Endothelial cell of umbilical vein (primary cell): Measurements from ENCODE around the gene SPTB. TPM values are rescaled to one million over a fixed set of nuclear protein-coding genes. Genes with fewer than 3 reads are reported as not detected.

Source experiments
- BruUV-seq: library from RNA; stranded (reverse); fragments of 400-500 nt; replicated peaks from 2 replicates; lab custom pipeline; 2021; lab: Mats Ljungman, UMichigan
- CTCF ChIA-PET: fragments of 300-600, 350-600 bp; sonication (Branson Sonifier 250); formaldehyde crosslinking; loops from one replicate; lab custom pipeline; 2021; ENCODE audit warnings: antibody characterized with exemption, inconsistent platforms; lab: Charles Lee
- POLR2A ChIA-PET: fragments of 300-600, 350-600 bp; sonication (Branson Sonifier 250); formaldehyde crosslinking; loops from one replicate; lab custom pipeline; 2021; ENCODE audit warnings: antibody characterized with exemption, inconsistent platforms; lab: Charles Lee
- DNase-seq: peaks from one replicate; pipeline ENCODE4 v3.0.0-alpha.2; 2011; ENCODE audit warnings: low read depth, low spot score
- FAIRE-seq: peaks from 2 replicates; lab custom pipeline; 2011; peaks lifted over from hg19 to GRCh38; lab: Jason Lieb, UNC
- H2AFZ ChIP-seq: 2 replicates; pipeline ENCODE4 v1.6.0; 2012; ENCODE audit warnings: low read depth, low read length, control low read depth, inconsistent platforms
- H3K27ac ChIP-seq: 2 replicates; pipeline ENCODE4 v1.5.1; 2011; ENCODE audit warnings: low read depth, mild to moderate bottlenecking, control low read depth, low read length, moderate library complexity; ENCODE audit not compliant: insufficient read depth
- H3K27me3 ChIP-seq, 2 experiments: 2 replicates each; pipeline versions ENCODE4 v1.6.0 to v1.6.1; 2011; ENCODE audit warnings: low read length in 2 of 2, mixed read lengths in 1 of 2; ENCODE audit not compliant: control insufficient read depth in 2 of 2, insufficient read depth in 2 of 2
- H3K36me3 ChIP-seq, 2 experiments: 2 replicates in 1 of 2; 3 replicates in 1 of 2; pipeline ENCODE4 v1.5.1; 2011; ENCODE audit warnings: low read length in 2 of 2, mild to moderate bottlenecking in 1 of 2, moderate library complexity in 1 of 2; ENCODE audit not compliant: control insufficient read depth in 2 of 2, insufficient read depth in 2 of 2; ENCODE audit errors: extremely low read depth in 1 of 2
- H3K4me1 ChIP-seq: 3 replicates; pipeline ENCODE4 v1.5.1; 2011; ENCODE audit warnings: mild to moderate bottlenecking, low read length; ENCODE audit not compliant: control insufficient read depth, insufficient read depth; ENCODE audit errors: extremely low read depth
- H3K4me2 ChIP-seq: 2 replicates; pipeline ENCODE4 v1.6.1; 2011; ENCODE audit warnings: low read length, control low read depth, mixed read lengths; ENCODE audit not compliant: insufficient read depth
- H3K4me3 ChIP-seq, 3 experiments: fragments of 200-600 bp in 1 of 3; sonication (generic), shearing (Covaris generic) in 1 of 3; replicated peaks in 1 of 3; 2 replicates each; pipeline ENCODE4 v1.5.1; 2011 to 2016; ENCODE audit warnings: control low read depth in 3 of 3, low read length in 3 of 3, mild to moderate bottlenecking in 2 of 3, inconsistent platforms in 1 of 3, low read depth in 1 of 3, moderate library complexity in 1 of 3; ENCODE audit not compliant: insufficient read depth in 1 of 3
- H3K79me2 ChIP-seq: 2 replicates; pipeline ENCODE4 v1.6.0; 2012; ENCODE audit warnings: low read length, inconsistent platforms; ENCODE audit not compliant: control insufficient read depth, insufficient read depth
- H3K9ac ChIP-seq: replicated peaks from 2 replicates; pipeline ENCODE3; 2011; ENCODE audit warnings: low read length, control low read depth; ENCODE audit not compliant: insufficient read depth; ENCODE audit errors: extremely low read depth
- H3K9me1 ChIP-seq: replicated peaks from 3 replicates; pipeline ENCODE4 v1.6.0; 2011; ENCODE audit warnings: mild to moderate bottlenecking, low read length; ENCODE audit not compliant: control insufficient read depth, insufficient read depth; ENCODE audit errors: extremely low read depth
- H3K9me3 ChIP-seq: replicated peaks from 2 replicates; pipeline ENCODE4 v1.5.1; 2012; ENCODE audit warnings: low read length, inconsistent platforms; ENCODE audit not compliant: control insufficient read depth, insufficient read depth
- H4K20me1 ChIP-seq: replicated peaks from 2 replicates; pipeline ENCODE3; 2011; ENCODE audit warnings: mild to moderate bottlenecking, low read length; ENCODE audit not compliant: control insufficient read depth, insufficient read depth; ENCODE audit errors: extremely low read depth
- EZH2 ChIP-seq: IDR thresholded peaks from 2 replicates; pipeline ENCODE4 v1.6.1; 2012; ENCODE audit warnings: borderline replicate concordance, low read depth, mild to moderate bottlenecking, moderate library complexity, low read length, inconsistent platforms; ENCODE audit not compliant: severe bottlenecking
- JUN ChIP-seq: IDR thresholded peaks from 2 replicates; pipeline ENCODE4 v1.6.1; 2011; ENCODE audit warnings: borderline replicate concordance, low read depth; ENCODE audit not compliant: insufficient read length, insufficient read depth
- MYC ChIP-seq: IDR thresholded peaks from one replicate; pipeline ENCODE4 v1.6.1; 2011; ENCODE audit warnings: mild to moderate bottlenecking, low read depth, low read length
- POLR2A ChIP-seq: IDR thresholded peaks from 2 replicates; pipeline ENCODE4 v1.6.1; 2012; ENCODE audit warnings: low read depth, mild to moderate bottlenecking, control low read depth, low read length
- POLR2AphosphoS5 ChIP-seq: IDR thresholded peaks from 2 replicates; pipeline ENCODE4 v1.6.1; 2012; ENCODE audit warnings: low read depth, mild to moderate bottlenecking, control low read depth, low read length, moderate library complexity; ENCODE audit not compliant: insufficient read depth
- dilution Hi-C: fragments of 300-500 bp; cut with MboI; formaldehyde crosslinking; loops from one replicate; pipeline ENCODE4 v1.15.0; 2019; ENCODE audit warnings: low sequenced_read_pairs; ENCODE audit not compliant: extremely low pct_ligation_motif_present
- intact Hi-C: fragments of 100-400 bp; cut with micrococcal nuclease; formaldehyde crosslinking; loops from one replicate; pipeline ENCODE4 v1.10.0; 2022
- polyA plus RNA-seq, 4 experiments: library from polyadenylated mRNA; depleted of rRNA in 3 of 4; stranded (reverse) in 3 of 4; unstranded in 1 of 4; fragments of >200 nt; gene quantifications; 2 replicates each; pipeline versions ENCODE4 v1.2.1 to v1.2.3, GENCODE V29; 2011 to 2012; ENCODE audit warnings: missing spikeins in 1 of 4
- total RNA-seq: library from RNA; stranded (reverse); gene quantifications from 2 replicates; pipeline ENCODE4 v1.2.3, GENCODE V29; 2021
- TF ChIP-seq, protein P1 (sequence below), 2 donors: IDR thresholded peaks; 1 replicate in 1 of 2; 2 replicates in 1 of 2; pipeline ENCODE4 v1.5.1; 2011; ENCODE audit warnings: low read length in 2 of 2, mild to moderate bottlenecking in 2 of 2, moderate library complexity in 2 of 2, control low read depth in 1 of 2, inconsistent platforms in 1 of 2, low read depth in 1 of 2; ENCODE audit not compliant: insufficient read depth in 1 of 2; ENCODE audit errors: extremely low read depth in 1 of 2

Gene SPTB
- total and polyA plus RNA-seq, 2 donors (not counting 3 experiments of a cell fraction or from before 2014, with no cell fraction given) = 0.03 to 0.07 TPM

DNA sequence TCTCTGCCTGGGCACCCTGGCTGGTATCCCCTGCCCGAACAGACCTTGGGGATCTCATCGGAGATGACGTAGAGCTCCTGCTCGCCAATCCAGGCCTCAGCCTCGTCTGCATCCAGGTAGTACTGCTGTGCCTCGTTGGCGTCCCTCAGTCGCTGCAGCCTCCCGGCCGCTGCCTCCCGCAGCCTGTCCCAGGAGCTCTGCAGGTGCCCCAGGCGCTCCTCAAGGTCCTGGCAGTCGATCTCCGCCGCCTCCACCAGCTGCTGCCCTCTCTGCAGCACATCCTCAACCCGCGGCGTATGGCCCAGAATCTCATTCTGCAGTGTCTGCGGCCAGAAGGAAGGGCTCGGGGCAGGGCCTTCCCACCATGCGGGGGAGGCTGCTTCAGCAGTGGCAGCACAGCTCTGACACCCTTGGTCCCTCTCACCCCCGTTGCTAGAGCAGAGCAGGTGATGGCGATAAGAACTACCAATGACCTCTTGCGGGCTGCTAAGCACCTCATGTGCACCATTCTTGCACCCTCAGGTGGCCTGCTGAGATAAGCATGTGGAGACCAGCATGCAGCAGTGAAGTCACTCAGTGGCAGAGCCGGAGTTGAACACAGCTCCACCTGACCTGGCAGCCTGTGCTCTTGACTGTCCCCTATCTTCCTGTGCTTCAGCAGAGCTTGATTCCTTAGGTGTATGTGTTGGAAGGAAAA, 104.5 kb downstream of the SPTB start:
- H3K9ac ChIP-seq = no peak overlapping the region
- dilution Hi-C loops = no loop called here
- ChIA-PET CTCF (interaction anchor here (0.9 to 2.7 kb wide), 2 partner anchors 10 to 20 kb away, joined by 3 to 9 read pairs; no protein-coding TSS in a partner anchor), POLR2A (no interaction called here)
- H3K4me2 ChIP-seq = no peak overlapping the region
- DNase-seq = no peak
- no peaks in the 10 kb centered on the region for H3K9me1 ChIP-seq
- no peak overlapping the region for H3K4me3 ChIP-seq
- H3K36me3 ChIP-seq = no peaks in the 10 kb centered on the region
- no peak for FAIRE-seq
- H2AFZ ChIP-seq = no peak overlapping the region
- H3K9me3 ChIP-seq = no peaks in the 10 kb centered on the region
- TF ChIP-seq EZH2 = no peak
- TF ChIP-seq JUN = no peak
- TF ChIP-seq MYC = no peak
- no peak for TF ChIP-seq POLR2A
- TF ChIP-seq, protein P1, sequence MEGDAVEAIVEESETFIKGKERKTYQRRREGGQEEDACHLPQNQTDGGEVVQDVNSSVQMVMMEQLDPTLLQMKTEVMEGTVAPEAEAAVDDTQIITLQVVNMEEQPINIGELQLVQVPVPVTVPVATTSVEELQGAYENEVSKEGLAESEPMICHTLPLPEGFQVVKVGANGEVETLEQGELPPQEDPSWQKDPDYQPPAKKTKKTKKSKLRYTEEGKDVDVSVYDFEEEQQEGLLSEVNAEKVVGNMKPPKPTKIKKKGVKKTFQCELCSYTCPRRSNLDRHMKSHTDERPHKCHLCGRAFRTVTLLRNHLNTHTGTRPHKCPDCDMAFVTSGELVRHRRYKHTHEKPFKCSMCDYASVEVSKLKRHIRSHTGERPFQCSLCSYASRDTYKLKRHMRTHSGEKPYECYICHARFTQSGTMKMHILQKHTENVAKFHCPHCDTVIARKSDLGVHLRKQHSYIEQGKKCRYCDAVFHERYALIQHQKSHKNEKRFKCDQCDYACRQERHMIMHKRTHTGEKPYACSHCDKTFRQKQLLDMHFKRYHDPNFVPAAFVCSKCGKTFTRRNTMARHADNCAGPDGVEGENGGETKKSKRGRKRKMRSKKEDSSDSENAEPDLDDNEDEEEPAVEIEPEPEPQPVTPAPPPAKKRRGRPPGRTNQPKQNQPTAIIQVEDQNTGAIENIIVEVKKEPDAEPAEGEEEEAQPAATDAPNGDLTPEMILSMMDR (IDR thresholded peaks at IDR 0.05; ENCODE audit: extremely low read depth in 1 of 2, insufficient read depth in 1 of 2, low read depth in 1 of 2, low read length in 2 of 2) = no peak
- no peak for TF ChIP-seq POLR2AphosphoS5
- H3K27me3 ChIP-seq = peaks cover 0 to 3% of the 10 kb centered on the region in 2 experiments
- no peaks in the 10 kb centered on the region for H3K79me2 ChIP-seq
- H3K4me1 ChIP-seq = no peaks in the 10 kb centered on the region
- intact Hi-C loops = no loop called here
- no peaks in the 10 kb centered on the region for H4K20me1 ChIP-seq
- H3K27ac ChIP-seq = no peak overlapping the region
- BruUV-seq = no TSS peak
